Nephron progenitor cell (in vitro differentiated cells): ENCODE measurements around the gene GJB5.

Source experiments
- DNase-seq: peaks from one replicate; pipeline ENCODE4 v3.0.0; 2021
- H3K27ac Mint-ChIP-seq: 2 replicates; pipeline ENCODE4 v1.8.0; 2021; ENCODE audit warnings: mild to moderate bottlenecking, moderate library complexity, mixed read lengths
- H3K27me3 Mint-ChIP-seq: 2 replicates; pipeline ENCODE4 v1.8.0; 2021; ENCODE audit warnings: mild to moderate bottlenecking, low read depth, mixed read lengths; ENCODE audit not compliant: poor library complexity
- H3K36me3 Mint-ChIP-seq: 2 replicates; pipeline ENCODE4 v1.8.0; 2021; ENCODE audit warnings: low read depth, mixed read lengths
- H3K4me1 Mint-ChIP-seq: 2 replicates; pipeline ENCODE4 v1.8.0; 2021; ENCODE audit warnings: mixed read lengths
- H3K4me3 Mint-ChIP-seq: 2 replicates; pipeline ENCODE4 v1.8.0; 2021; ENCODE audit warnings: mild to moderate bottlenecking, moderate library complexity, mixed read lengths
- H3K9me3 Mint-ChIP-seq: 2 replicates; pipeline ENCODE4 v1.8.0; 2021; ENCODE audit warnings: mild to moderate bottlenecking, moderate library complexity, mixed read lengths
- CTCF ChIP-seq: fragments of 200-600 bp; sonication (generic); IDR thresholded peaks from 2 replicates; pipeline ENCODE4 v1.5.0; 2021; ENCODE audit warnings: antibody characterized with exemption

Gene GJB5

GRCh38 chr1:34792424-34792823, 37.6 kb downstream of the GJB5 start:
- no peaks in the 10 kb centered on the region for H3K36me3 Mint-ChIP-seq
- H3K9me3 Mint-ChIP-seq: no peaks in the 10 kb centered on the region
- peak overlapping the region; percentile 58 for H3K4me3 Mint-ChIP-seq
- H3K27me3 Mint-ChIP-seq: peaks cover 83% of the 10 kb centered on the region
- no peak overlapping the region for H3K27ac Mint-ChIP-seq
- DNase-seq: no peak
- TF ChIP-seq CTCF: no peak
- peaks cover 22% of the 10 kb centered on the region for H3K4me1 Mint-ChIP-seq

DNA sequence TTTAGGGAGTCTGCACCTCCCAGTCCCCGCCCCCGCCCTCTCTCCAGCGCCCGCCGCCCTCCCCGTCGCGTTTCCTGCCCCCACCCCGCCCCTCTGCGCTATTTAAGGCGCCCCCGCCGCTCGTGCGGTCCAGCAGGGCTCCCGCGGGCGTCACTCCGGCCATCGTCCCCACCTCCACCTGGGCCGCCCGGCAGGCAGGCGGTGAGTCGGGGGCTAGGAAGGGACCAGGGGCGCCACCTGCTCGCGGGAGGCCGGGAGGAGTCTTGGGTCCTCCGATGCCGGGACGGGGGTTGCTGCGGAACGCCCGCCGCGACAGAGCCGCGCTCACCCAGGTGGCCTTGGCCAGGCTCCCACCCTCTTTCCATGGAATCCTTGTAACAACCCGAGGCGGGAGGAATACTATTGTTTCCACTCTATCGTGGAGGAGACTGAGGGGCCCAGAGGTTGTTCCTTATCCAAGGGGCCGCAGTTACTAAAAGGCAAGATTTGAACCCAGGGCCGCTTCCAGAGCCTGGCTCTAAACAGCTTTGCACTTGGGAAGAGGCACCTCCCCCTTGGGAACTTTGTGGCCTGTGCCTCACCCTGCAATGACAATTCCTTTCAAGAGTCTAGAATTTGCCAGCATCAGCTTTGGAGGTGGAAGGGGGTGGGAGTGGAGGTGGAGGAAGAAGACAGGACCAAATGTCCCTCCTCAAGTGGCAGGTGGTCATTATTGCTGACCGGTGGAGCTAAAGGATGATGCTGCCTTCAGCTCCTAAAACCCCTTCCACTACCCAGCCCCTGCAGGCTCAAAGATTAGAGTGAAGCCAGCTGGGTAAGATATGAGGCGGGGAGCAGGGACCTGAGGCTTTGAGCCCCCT, 38.3 kb downstream of the GJB5 start, which contains the start of gene GJA4:
Gene GJA4 (plus strand): TSS at position 132 of the 860 bp plus-strand sequence. CDS start 1,215 bp downstream, outside the sequence.
- no peak for TF ChIP-seq CTCF
- Mint-ChIP-seq H3K4me1 (peaks cover 22% of the 10 kb centered on the region), H3K36me3 (no peaks in the 10 kb centered on the region), H3K27ac (no peak within 1 kb of the TSS), H3K27me3 (peaks cover 81% of the 10 kb centered on the region), H3K9me3 (no peaks in the 10 kb centered on the region), H3K4me3 (peak within 1 kb of the TSS; percentile 58)
- peak; percentile 30 for DNase-seq

DNA sequence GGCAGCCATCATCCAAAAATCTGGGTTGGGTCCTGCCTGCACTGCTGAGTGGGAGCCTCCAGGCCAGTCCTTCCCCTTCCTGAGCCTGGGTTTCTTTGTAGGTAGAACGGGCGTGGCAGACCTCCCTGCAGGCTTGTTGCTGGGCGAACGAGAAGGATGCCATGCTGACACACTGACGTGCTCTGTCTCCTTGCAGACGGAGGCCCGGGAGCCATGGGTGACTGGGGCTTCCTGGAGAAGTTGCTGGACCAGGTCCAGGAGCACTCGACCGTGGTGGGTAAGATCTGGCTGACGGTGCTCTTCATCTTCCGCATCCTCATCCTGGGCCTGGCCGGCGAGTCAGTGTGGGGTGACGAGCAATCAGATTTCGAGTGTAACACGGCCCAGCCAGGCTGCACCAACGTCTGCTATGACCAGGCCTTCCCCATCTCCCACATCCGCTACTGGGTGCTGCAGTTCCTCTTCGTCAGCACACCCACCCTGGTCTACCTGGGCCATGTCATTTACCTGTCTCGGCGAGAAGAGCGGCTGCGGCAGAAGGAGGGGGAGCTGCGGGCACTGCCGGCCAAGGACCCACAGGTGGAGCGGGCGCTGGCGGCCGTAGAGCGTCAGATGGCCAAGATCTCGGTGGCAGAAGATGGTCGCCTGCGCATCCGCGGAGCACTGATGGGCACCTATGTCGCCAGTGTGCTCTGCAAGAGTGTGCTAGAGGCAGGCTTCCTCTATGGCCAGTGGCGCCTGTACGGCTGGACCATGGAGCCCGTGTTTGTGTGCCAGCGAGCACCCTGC, 39.3 kb downstream of the GJB5 start:
- TF ChIP-seq CTCF: no peak
- DNase-seq: no peak
- Mint-ChIP-seq H3K4me3 (no peak overlapping the region), H3K27me3 (peaks cover 77% of the 10 kb centered on the region), H3K27ac (no peak overlapping the region), H3K4me1 (peaks cover 22% of the 10 kb centered on the region), H3K36me3 (no peaks in the 10 kb centered on the region), H3K9me3 (no peaks in the 10 kb centered on the region)

DNA sequence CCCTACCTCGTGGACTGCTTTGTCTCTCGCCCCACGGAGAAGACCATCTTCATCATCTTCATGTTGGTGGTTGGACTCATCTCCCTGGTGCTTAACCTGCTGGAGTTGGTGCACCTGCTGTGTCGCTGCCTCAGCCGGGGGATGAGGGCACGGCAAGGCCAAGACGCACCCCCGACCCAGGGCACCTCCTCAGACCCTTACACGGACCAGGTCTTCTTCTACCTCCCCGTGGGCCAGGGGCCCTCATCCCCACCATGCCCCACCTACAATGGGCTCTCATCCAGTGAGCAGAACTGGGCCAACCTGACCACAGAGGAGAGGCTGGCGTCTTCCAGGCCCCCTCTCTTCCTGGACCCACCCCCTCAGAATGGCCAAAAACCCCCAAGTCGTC, 39.9 kb downstream of the GJB5 start:
- no peak for DNase-seq
- no peak overlapping the region for H3K27ac Mint-ChIP-seq
- no peak for TF ChIP-seq CTCF
- no peak overlapping the region for H3K4me3 Mint-ChIP-seq
- H3K9me3 Mint-ChIP-seq: no peaks in the 10 kb centered on the region
- peaks cover 22% of the 10 kb centered on the region for H3K4me1 Mint-ChIP-seq
- no peaks in the 10 kb centered on the region for H3K36me3 Mint-ChIP-seq
- H3K27me3 Mint-ChIP-seq: peaks cover 73% of the 10 kb centered on the region

DNA sequence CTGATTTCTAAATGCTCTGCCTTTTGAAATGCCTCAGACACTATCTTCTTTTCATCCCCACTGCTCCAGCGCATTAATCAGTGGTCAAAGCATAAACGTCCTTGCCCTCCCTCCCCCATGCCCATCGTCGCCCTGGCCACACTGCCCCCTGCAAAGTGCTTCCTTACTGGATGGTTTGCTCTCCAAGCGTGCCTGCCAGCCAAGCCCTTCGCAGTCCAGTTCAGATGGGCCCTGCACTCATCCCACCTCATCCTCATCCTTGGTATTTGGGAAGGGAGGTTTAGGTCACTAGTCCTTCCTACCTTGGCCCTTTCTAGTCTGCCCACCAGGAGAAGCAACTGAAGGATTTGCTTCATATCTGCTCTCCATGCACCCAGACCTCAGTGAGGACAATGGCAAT, 41.1 kb downstream of the GJB5 start:
- H3K27ac Mint-ChIP-seq: no peak overlapping the region
- no peak for DNase-seq
- no peaks in the 10 kb centered on the region for H3K9me3 Mint-ChIP-seq
- H3K4me3 Mint-ChIP-seq: no peak overlapping the region
- peaks cover 66% of the 10 kb centered on the region for H3K27me3 Mint-ChIP-seq
- no peak for TF ChIP-seq CTCF
- H3K36me3 Mint-ChIP-seq: no peaks in the 10 kb centered on the region
- H3K4me1 Mint-ChIP-seq: peaks cover 22% of the 10 kb centered on the region
